Measurements from ENCODE around the gene VLDLR. TPM values are rescaled to one million over a fixed set of nuclear protein-coding genes. Genes with fewer than 3 reads are reported as not detected.

The VLDLR gene
- total RNA-seq, 4 donors from 2014 or later, result 15.5 to 17.0 (median 16.8) TPM

DNA sequence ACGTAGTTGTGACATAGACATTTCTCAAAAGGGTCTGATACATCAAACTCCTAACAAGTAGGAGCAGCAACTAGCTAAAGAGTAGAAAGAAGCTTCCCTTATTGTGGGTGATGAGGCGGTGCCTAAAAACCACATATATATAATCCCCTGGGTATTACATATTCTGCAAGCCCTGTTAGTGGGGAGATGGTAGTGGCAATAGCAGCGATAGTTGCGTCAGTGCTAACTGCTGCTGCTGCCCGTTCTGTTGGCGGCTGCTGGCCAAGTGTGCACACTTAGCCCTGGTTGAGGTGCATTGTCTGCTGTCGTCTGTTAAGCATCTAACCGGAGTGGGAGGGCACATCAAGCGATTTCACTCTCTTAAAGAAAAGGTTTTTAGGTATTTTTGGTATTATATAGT is 35.8 kb downstream of the VLDLR start:
- no peak for DNase-seq (ENCODE audit: extremely low spot score)
- 88% methylated on average over 9 of the region's 9 CpGs for WGBS
- Histone ChIP-seq H3K36me3 (peaks cover 4 to 34% (median 19%) of the 10 kb centered on the region in 4 donors), H3K4me1 (peaks cover 0 to 8% (median 3%) of the 10 kb centered on the region in 4 donors), H3K27me3 (no peaks in the 10 kb centered on the region), H3K4me3 (no peak overlapping the region), H3K9me3 (no peaks in the 10 kb centered on the region), H3K27ac (replicated peaks in 1 of 4) (no peak overlapping the region)
- TF ChIP-seq EP300 (IDR thresholded peaks at IDR 0.05), result no peak
- TF ChIP-seq, protein P1, sequence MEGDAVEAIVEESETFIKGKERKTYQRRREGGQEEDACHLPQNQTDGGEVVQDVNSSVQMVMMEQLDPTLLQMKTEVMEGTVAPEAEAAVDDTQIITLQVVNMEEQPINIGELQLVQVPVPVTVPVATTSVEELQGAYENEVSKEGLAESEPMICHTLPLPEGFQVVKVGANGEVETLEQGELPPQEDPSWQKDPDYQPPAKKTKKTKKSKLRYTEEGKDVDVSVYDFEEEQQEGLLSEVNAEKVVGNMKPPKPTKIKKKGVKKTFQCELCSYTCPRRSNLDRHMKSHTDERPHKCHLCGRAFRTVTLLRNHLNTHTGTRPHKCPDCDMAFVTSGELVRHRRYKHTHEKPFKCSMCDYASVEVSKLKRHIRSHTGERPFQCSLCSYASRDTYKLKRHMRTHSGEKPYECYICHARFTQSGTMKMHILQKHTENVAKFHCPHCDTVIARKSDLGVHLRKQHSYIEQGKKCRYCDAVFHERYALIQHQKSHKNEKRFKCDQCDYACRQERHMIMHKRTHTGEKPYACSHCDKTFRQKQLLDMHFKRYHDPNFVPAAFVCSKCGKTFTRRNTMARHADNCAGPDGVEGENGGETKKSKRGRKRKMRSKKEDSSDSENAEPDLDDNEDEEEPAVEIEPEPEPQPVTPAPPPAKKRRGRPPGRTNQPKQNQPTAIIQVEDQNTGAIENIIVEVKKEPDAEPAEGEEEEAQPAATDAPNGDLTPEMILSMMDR (IDR thresholded peaks at IDR 0.05), result no peak
- TF ChIP-seq POLR2A (IDR thresholded peaks at IDR 0.05; ENCODE audit: low read depth), result no peak
- no peak for TF ChIP-seq POLR2AphosphoS5 (IDR thresholded peaks at IDR 0.05)
- intact Hi-C loops (cut with DNase I), result loop anchor here (10.0 kb wide), 1 partner anchor 513 kb away; no protein-coding TSS in a partner anchor

DNA sequence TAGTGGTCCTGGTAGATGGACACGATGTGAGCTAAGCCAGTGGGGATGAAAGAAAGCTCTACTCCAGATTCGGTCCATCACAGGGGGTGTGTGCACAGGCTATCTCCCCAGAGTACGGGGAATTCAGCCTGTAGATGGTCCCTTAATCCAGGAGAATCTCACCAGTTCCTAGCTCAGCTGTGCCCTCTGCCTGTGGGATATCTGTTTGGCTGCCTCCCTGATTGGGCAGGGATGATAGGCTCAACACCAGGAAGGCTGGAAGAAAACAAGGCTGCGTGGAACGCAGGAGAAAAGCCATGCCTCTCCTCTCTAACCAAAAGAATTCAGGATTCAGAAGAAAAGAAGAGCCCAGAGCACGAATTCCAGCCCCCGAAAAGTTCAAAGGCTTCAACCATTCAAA is 40.9 kb downstream of the VLDLR start:
- no peak for TF ChIP-seq POLR2A (IDR thresholded peaks at IDR 0.05; ENCODE audit: low read depth)
- no peak for TF ChIP-seq EP300 (IDR thresholded peaks at IDR 0.05)
- TF ChIP-seq, protein P1 (IDR thresholded peaks at IDR 0.05), result no peak
- TF ChIP-seq POLR2AphosphoS5 (IDR thresholded peaks at IDR 0.05), result no peak
- H3K4me1 ChIP-seq, result peaks cover 0 to 11% (median 8%) of the 10 kb centered on the region in 4 donors
- no peak overlapping the region for H3K27ac ChIP-seq (replicated peaks in 1 of 4)
- no peak overlapping the region for H3K4me3 ChIP-seq
- H3K9me3 ChIP-seq, result no peaks in the 10 kb centered on the region
- H3K36me3 ChIP-seq, result no peaks in the 10 kb centered on the region
- intact Hi-C loops (cut with DNase I), result no loop called here
- no peak for DNase-seq (ENCODE audit: extremely low spot score)
- no peaks in the 10 kb centered on the region for H3K27me3 ChIP-seq
- 89% methylated on average over 7 of the region's 7 CpGs for WGBS

DNA sequence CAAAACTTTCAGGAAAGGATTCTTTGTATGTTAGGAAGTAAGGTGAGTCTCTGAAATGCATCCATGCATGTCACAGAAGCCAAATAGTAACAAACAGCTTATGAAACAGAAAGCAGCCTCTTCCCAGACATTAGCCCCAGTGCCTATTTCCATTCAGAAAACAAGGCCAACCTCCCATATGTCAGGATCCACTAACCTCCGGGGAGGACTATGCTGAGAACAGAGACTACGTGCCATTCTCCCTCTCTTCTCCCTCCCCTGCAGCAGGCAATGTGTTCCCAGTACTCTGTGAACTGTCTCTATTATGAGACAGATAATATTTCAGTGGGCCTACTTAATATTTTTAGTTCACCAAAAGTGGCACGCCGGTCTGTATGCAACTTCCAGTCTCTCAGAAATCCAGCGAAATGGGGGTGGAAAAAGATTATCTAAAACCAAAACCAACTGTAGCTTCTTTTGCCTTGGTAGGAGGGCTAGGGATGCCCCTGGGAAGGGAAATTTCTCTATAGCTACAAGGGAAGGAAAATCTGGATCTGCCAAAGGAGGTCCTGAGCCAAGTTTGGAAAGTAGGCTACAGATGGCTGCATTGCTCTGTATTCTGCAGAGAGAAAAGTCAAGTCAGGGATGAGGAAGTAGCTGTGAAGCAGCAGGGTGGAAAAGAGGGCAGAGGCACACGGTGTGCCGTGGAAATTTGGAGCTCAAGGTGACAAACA is 42.0 kb downstream of the VLDLR start:
- intact Hi-C loops (cut with DNase I), result no loop called here
- Histone ChIP-seq H3K27me3 (no peaks in the 10 kb centered on the region), H3K9me3 (no peaks in the 10 kb centered on the region), H3K27ac (replicated peaks in 1 of 4) (peak overlapping the region in 1 of 4 donors; percentile 14), H3K4me3 (no peak overlapping the region), H3K36me3 (no peaks in the 10 kb centered on the region), H3K4me1 (peaks cover 0 to 11% (median 8%) of the 10 kb centered on the region in 4 donors)
- WGBS, result 54% methylated on average over 7 of the region's 7 CpGs
- DNase-seq (ENCODE audit: extremely low spot score), result no peak
- TF ChIP-seq, protein P1 (IDR thresholded peaks at IDR 0.05), result no peak
- no peak for TF ChIP-seq EP300 (IDR thresholded peaks at IDR 0.05)
- no peak for TF ChIP-seq POLR2AphosphoS5 (IDR thresholded peaks at IDR 0.05)
- no peak for TF ChIP-seq POLR2A (IDR thresholded peaks at IDR 0.05; ENCODE audit: low read depth)

DNA sequence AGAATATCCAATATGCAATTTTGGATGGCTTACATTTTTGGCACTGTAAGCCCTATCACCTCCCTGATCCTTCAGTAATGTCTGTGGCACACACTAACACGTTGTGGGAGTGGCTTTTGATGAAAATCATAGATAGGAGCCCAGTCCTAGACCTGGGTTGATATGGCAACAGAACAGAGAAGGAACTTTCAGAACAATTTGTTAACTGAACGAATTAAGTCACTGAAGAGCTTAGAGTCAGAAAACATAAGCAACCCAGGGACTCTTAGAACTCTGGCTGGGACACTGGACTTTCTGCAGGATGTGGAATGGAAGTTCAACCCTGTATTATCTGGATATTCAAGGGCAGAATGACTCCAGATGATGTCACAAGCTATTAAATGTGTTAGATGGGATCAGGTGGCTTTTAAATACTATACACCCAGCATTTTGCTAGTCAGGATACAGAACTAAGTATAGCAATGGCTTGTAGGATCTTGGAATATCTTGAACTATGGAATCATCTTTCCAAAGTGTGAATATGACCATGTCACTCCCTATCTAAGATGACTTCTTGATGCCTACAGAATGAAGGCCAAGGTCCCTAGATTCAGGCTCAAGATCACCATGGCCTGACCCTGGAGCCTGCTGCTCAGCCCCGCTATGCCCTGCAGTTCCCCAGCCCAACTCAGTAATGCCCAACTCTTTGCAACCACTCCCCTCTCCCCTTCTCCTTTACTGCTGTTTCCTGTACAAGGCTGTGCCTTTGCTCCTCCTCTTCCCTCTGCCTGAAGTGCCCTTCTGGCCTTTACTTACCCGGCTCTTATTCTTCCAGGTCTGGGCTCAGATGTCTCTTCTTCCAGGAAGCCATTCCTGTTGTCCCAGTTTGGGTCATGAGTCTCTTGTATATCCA is 42.8 kb downstream of the VLDLR start:
- peak; percentile 81 for DNase-seq (ENCODE audit: extremely low spot score)

More for the DNA sequence above, 42.8 kb downstream of the VLDLR start:
- 81% methylated on average over 4 of the region's 4 CpGs for WGBS
- H3K4me1 ChIP-seq, result peaks cover 0 to 11% (median 8%) of the 10 kb centered on the region in 4 donors
- no peaks in the 10 kb centered on the region for H3K27me3 ChIP-seq
- no peaks in the 10 kb centered on the region for H3K36me3 ChIP-seq
- H3K4me3 ChIP-seq, result no peak overlapping the region
- H3K9me3 ChIP-seq, result no peaks in the 10 kb centered on the region
- peak overlapping the region in 1 of 4 donors; percentile 14 for H3K27ac ChIP-seq (replicated peaks in 1 of 4)
- intact Hi-C loops (cut with DNase I), result no loop called here
- TF ChIP-seq EP300 (IDR thresholded peaks at IDR 0.05), result no peak
- TF ChIP-seq POLR2A (IDR thresholded peaks at IDR 0.05; ENCODE audit: low read depth), result no peak
- TF ChIP-seq POLR2AphosphoS5 (IDR thresholded peaks at IDR 0.05), result no peak
- TF ChIP-seq, protein P1 (IDR thresholded peaks at IDR 0.05), result no peak
